ACC112 (cell line): ENCODE results near the gene ADAMTS2.
A peak's percentile ranks its signal among the peaks of the same experiment; 100 is the strongest.

Source experiments
- H2AFZ ChIP-seq: fragments of 200-600 bp; sonication (generic); one replicate; pipeline ENCODE4 v1.6.0; 2017; ENCODE audit warnings: antibody characterized with exemption, low read length; ENCODE audit not compliant: unreplicated experiment
- H3K27ac ChIP-seq: fragments of 200-600 bp; sonication (generic); 2 replicates; pipeline ENCODE4 v1.5.1; 2014; ENCODE audit warnings: low read depth, mild to moderate bottlenecking, antibody characterized with exemption, low read length, moderate library complexity
- H3K27me3 ChIP-seq: fragments of 200-600 bp; sonication (generic); 2 replicates; pipeline ENCODE4 v1.6.1; 2014; ENCODE audit warnings: mild to moderate bottlenecking, antibody characterized with exemption, low read length, moderate library complexity, mixed read lengths; ENCODE audit not compliant: insufficient read depth
- H3K36me3 ChIP-seq: fragments of 200-600 bp; sonication (generic); 2 replicates; pipeline ENCODE4 v1.6.1; 2016; ENCODE audit warnings: mild to moderate bottlenecking, antibody characterized with exemption, low read length, moderate library complexity, mixed read lengths; ENCODE audit not compliant: insufficient read depth
- H3K4me1 ChIP-seq: fragments of 200-600 bp; sonication (generic); one replicate; pipeline ENCODE4 v1.6.1; 2016; ENCODE audit warnings: low read length, mixed read lengths; ENCODE audit not compliant: insufficient read depth, unreplicated experiment, control insufficient read depth
- H3K4me3 ChIP-seq: fragments of 200-600 bp; sonication (generic); 2 replicates; pipeline ENCODE4 v1.5.1; 2014; ENCODE audit warnings: mild to moderate bottlenecking, low read depth, low read length
- H3K79me2 ChIP-seq: fragments of 200-600 bp; sonication (generic); one replicate; pipeline ENCODE4 v1.6.0; 2016; ENCODE audit warnings: low read length; ENCODE audit not compliant: control insufficient read depth, unreplicated experiment, insufficient read depth

Gene ADAMTS2

DNA sequence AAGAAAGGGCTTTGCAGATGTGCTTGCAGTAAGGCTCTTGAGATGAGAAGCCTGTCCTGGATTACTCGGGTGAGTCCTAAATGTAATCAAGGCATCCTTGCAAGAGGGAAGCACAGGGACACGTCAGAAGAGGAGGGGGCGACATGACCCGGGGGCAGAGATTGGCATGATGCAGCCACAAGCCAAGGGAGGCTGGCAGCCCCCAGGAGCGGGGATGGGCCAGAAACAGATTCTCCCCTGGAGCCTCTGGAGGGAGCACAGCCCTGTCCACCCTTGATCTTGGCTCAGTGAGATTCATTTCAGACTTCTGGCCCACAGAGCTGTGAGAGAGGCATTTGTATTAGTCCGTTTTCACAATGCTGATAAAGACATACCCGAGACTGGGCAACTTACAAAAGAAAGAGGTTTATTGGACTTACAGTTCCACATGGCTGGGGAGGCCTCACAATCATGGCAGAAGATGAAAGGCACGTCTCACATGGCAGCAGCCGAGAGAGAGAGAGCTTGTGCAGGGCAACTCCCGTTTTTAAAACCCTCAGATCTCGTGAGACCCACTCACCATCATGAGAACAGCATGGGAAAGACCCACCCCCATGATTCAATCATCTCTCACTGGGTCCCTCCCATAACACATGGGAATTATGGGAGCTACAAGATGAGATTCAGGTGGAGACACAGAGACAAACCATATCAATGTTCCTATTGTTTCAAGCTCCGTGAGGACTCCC, 76.1 kb downstream of the ADAMTS2 start:
- no peaks in the 10 kb centered on the region for H3K27me3 ChIP-seq
- H3K79me2 ChIP-seq: peaks cover 49% of the 10 kb centered on the region
- H2AFZ ChIP-seq: no peak overlapping the region
- H3K27ac ChIP-seq: peak overlapping the region; percentile 100
- H3K36me3 ChIP-seq: peaks cover 8% of the 10 kb centered on the region; the same call in 1 of the 2 replicates
- H3K4me3 ChIP-seq: peak overlapping the region; percentile 39
- H3K4me1 ChIP-seq: peaks cover 86% of the 10 kb centered on the region

DNA sequence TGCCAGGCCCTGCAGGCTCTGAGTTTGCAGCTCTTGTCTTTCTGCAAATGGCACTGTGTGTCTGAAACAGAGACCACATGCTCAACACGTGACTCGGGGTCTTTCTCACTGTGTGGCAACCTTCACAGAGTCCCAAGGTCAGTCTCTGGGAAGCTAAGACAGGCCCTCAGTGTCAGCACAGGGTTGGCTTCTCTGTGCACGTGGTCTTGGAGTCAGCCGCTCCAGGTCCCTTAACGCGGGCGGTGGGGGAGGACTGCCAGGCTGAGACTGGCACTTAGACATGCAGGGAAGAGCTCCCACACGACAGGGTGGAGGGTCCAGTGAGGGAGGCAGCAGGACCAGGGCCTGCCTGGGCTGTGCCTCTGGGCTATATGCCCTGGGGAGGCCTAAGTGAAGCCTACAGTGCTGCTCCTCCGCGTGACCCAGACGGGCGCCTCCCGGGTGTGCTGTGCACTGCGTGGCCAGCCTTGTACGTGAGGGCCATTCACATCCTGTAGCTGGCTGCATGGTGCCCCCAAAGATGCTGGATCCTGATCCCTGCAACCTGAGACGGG, 76.8 kb downstream of the ADAMTS2 start:
- Histone ChIP-seq H2AFZ (no peak overlapping the region), H3K36me3 (peaks cover 8% of the 10 kb centered on the region; the same call in 1 of the 2 replicates), H3K4me1 (peaks cover 83% of the 10 kb centered on the region), H3K27me3 (no peaks in the 10 kb centered on the region), H3K27ac (peak overlapping the region; percentile 100), H3K4me3 (peak overlapping the region; percentile 39), H3K79me2 (peaks cover 51% of the 10 kb centered on the region)

DNA sequence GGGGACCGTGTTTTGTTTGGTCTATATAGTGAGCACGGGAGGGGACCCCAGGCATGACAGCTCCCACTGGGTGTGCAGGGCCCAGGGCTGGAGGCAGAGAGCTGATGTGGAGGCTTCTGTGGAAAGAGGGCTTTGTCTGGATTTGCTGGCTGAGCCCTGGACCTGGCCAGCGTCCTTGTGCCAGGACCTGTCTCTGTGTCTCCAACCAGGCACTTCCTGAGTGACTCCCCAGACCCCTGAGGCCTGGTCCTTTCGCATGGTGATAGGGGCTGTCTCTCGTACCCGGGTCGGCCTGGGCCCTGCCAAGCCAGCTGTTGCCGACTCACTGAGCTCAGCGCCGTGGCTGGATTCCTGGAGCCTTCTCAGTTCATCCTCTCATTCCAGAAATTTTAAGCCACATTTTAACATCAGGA, 77.6 kb downstream of the ADAMTS2 start:
- no peaks in the 10 kb centered on the region for H3K27me3 ChIP-seq
- H3K36me3 ChIP-seq: peaks cover 8% of the 10 kb centered on the region; the same call in 1 of the 2 replicates
- peaks cover 75% of the 10 kb centered on the region for H3K4me1 ChIP-seq
- H3K79me2 ChIP-seq: peaks cover 52% of the 10 kb centered on the region
- peak overlapping the region; percentile 39; the same call in 1 of the 2 replicates for H3K4me3 ChIP-seq
- no peak overlapping the region for H2AFZ ChIP-seq
- peak overlapping the region; percentile 100 for H3K27ac ChIP-seq

DNA sequence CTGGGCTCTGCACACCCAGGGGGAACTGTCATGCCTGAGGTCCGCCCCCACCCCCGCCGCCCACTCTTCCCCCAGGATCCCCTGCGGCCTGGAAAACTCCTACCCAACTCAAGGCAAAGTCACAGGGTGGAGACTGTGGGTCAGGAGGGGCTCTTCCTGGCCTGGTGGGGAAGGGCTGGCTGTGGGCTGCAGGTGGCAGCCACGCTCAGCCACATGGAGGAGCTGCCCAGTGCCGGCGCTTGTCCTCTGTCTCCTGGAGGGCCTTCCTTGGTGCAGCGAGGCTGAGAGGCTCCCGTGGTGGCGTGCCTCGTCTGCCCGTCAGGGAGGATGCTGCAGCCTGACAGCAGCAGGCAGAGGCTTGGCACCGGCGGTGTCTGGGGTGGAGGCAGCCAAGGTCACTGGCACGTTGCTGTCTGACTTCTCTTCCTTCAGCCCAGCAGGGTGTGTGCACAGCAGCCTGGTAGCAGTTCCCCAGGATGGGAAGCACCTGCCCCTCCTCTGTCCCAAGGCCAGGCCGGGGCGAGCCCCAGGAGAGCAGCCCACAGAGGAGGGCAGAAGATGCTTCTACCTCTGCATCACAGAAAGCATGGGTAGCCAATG, 78.1 kb downstream of the ADAMTS2 start:
- H3K4me1 ChIP-seq: peaks cover 74% of the 10 kb centered on the region
- peaks cover 55% of the 10 kb centered on the region for H3K79me2 ChIP-seq
- peak overlapping the region; percentile 100 for H3K27ac ChIP-seq
- H3K27me3 ChIP-seq: no peaks in the 10 kb centered on the region
- no peak overlapping the region for H2AFZ ChIP-seq
- H3K4me3 ChIP-seq: peak overlapping the region; percentile 39
- peaks cover 8% of the 10 kb centered on the region; the same call in 1 of the 2 replicates for H3K36me3 ChIP-seq

DNA sequence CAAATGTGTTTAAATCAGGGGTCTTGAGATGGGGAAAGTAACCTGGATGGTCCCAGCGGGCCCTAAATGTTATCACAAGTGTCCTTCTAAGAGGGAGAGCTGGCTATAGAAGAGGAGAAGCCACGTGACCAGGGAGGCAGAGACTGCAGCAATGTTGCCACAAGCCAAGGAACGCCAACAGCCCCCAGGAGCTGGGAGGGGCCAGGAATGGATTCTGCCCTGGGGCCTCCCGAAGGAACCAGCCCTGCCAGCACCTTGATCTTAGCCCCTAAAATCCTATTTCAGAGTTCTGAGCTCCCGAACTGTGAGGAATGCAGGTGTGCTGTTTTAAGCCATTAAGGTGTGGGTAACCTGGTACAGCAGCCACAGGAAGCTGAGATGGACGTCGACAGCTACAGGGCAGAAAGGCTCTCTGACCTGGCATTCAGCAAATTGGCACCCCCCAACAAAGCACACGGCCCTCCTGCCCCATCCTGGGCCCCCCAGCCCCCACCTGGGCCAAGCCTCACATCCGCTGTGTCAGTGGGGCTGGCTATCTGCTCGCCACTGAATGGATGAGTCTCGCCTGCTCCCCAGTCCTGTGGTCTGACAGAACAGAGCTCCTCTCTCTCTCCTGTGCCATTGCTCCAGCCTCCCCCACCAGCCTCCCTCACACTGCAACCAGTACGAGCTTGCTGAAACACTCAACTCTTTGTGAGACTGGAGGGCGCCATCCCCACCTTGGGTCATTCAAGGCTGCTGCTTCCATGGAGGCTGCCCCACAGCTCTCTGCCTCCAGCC, 78.8 kb downstream of the ADAMTS2 start:
- Histone ChIP-seq H2AFZ (no peak overlapping the region), H3K4me1 (peaks cover 72% of the 10 kb centered on the region), H3K27ac (peak overlapping the region; percentile 100), H3K36me3 (peaks cover 8% of the 10 kb centered on the region; the same call in 1 of the 2 replicates), H3K4me3 (peak overlapping the region; percentile 39), H3K79me2 (peaks cover 56% of the 10 kb centered on the region), H3K27me3 (no peaks in the 10 kb centered on the region)

DNA sequence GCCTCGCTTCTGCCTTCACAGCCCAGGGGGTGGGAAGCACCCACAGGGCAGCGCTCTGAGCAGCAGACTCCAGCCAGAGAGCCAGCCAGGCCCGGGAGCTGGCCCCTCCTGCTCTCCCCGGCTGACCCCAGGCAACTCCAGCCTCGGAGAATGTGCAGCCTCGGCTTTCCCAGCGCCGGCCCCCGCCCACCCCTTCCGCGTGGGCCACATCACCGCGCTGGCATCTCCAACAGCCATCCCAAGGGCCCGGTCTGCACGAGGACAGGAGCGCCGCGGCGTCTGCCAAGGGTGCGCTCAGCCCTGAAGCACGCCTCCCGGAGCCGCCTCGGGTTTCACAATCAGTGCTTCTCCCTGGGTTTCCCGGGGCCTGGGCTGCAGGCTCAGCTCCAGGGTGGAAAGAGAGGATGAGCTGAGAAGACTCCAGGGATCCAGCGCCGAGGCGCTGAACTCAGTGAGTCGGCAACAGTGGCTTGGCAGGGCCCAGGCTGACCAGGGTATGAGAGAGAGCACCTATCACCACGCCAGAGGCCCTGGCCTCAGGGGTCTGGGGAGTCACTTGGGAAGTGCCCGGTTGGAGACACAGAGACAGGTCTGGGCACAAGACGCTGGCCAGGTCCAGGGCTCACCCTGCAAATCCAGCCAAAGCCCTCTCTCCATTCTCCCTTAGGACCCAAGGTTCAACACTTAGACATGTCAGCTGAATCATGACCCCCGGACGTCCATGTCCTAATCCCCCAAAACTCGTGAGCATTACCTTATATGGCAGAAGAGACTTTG, 79.6 kb downstream of the ADAMTS2 start:
- H3K36me3 ChIP-seq: peaks cover 8% of the 10 kb centered on the region; the same call in 1 of the 2 replicates
- peak overlapping the region; percentile 100 for H3K27ac ChIP-seq
- H3K27me3 ChIP-seq: no peaks in the 10 kb centered on the region
- H2AFZ ChIP-seq: no peak overlapping the region
- H3K79me2 ChIP-seq: peaks cover 59% of the 10 kb centered on the region
- peaks cover 64% of the 10 kb centered on the region for H3K4me1 ChIP-seq
- H3K4me3 ChIP-seq: peak overlapping the region; percentile 49

DNA sequence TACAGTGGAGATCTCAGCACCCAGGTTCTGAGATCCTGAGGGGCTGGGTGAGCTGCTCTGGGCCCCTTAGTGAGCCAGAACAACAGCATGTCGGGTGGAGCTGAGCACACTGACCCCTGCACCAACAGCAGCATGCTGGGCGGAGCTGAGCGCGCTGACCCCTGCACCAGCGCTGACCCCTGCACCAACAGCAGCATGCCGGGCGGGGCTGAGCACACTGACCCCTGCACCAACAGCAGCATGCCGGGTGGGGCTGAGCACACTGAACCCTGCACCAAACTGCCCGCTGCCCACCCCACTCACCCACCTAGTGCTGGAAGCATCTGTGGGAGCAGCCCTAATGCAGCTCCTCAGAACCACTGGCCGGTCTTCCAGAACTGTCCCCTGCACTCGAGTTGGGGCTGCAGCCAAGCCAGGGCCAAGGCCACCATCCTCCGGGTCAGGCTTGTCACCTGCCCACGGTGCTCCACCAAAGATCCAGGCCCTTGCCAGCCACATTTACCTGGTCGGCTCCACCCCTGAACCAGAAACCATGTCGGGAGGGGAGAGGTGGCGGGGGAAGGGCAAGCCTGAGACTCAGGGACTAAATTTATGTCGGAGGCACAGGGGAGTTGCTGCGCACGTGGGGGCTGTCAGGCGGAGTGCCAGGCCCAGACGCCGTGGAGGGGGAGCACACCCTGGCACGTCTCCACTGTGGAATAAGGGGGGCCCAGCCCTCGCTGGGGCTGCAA, 80.3 kb downstream of the ADAMTS2 start:
- peak overlapping the region; percentile 97 for H3K27ac ChIP-seq
- no peak overlapping the region for H2AFZ ChIP-seq
- H3K27me3 ChIP-seq: no peaks in the 10 kb centered on the region
- peaks cover 8% of the 10 kb centered on the region; the same call in 1 of the 2 replicates for H3K36me3 ChIP-seq
- peaks cover 60% of the 10 kb centered on the region for H3K79me2 ChIP-seq
- H3K4me1 ChIP-seq: peaks cover 57% of the 10 kb centered on the region
- peak overlapping the region; percentile 49 for H3K4me3 ChIP-seq

DNA sequence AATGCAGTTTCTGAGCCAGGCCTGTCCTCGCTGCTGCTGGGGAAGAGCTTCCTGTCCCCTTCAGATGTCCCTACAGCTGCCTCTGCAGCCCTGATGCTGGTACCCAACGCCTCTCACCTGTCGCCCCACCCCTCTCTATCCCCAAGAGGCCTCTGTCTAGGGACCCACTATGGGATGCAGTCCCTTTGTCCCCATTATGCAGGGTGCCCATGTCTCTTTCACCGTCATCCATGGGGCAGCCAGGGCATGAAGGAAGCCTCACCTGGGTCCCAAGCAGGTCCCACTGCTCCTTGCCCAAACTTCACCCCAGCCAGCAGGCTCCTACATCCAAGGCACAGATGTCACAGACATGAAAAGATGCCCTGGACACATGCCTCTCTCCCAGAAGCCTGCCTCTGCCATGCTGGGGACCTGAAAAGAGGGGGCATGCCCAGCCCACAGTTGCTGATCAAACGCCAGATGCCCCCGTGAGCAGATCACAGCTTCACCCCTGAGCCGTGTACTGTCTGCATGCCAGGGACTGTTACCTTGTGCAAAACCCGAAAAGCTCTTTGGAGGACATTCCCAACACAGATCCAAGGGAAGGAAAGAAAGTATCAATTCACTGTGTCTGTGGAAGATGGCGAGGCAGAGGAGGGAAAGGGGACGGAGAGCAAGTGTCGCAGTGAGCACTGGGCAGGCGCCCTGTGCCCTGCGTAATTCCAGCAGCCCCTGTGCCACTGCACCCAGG, 81.0 kb downstream of the ADAMTS2 start:
- Histone ChIP-seq H3K27me3 (no peaks in the 10 kb centered on the region), H3K4me3 (0 out of 2 replicates have a peak overlapping the region, but pooled peaks have one; percentile 49), H3K4me1 (peaks cover 51% of the 10 kb centered on the region), H3K79me2 (peaks cover 54% of the 10 kb centered on the region), H3K27ac (peak overlapping the region; percentile 97), H2AFZ (no peak overlapping the region), H3K36me3 (peaks cover 8% of the 10 kb centered on the region; the same call in 1 of the 2 replicates)
